ENCODE results near the gene CHD2. TPM values are rescaled to one million over a fixed set of nuclear protein-coding genes. Genes with fewer than 3 reads are reported as not detected.

The CHD2 gene
- total RNA-seq, 8 experiments from 2014 or later = 58.0 to 129 (median 94.2) TPM

DNA sequence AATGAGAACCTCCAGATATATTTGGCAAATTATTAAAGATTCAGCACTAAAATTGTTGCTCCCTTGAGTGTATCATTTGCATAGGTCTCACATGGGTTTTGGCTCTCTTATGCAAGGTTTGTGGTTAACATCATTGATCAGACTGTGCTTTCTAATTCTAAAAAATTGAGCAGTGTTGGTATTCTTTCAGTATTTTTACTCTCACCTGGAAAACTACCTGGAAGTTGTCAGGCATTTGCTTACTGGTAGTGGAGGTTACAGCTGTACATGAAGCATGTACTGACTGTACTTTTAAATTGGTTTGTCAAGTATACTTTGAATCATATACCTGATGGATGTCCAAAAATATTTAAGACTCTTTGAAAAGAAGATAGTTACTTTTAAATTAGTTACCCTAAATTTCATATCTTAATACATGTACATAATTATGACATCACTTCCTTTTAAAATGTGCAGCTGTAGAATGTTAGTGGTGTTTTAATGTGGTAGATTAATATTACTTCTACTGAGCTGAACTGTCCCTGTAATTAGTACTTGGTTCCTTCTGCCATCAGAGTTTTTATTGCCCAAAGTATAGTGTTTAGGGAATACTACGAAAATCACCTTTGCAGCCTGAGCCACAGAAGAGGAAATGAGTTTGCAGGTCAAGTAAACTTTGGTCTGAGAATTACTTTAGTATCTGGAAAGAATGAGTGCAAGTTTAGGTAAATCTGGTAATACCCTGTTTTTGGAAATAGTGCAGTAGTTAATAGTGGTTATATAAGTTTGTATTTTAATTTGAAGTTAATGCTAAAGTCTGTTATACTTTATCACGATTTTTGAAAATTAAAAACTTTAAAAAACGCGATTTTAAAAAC is 2.8 kb downstream of the CHD2 start:
- in situ Hi-C loops (cut with MboI; ENCODE audit: low pct_unique_long_range_greater_than_20kb in 2 of 9, low sequenced_read_pairs in 9 of 9, unreplicated experiment in 9 of 9) = loop anchor here in 7 of 9 experiments (10.0 to 25.0 kb wide), 2 partner anchors 88 to 91 kb away; no protein-coding TSS in a partner anchor
- WGBS, 10 experiments = 0% methylated on average over 1 to 4 of the region's 4 CpGs
- Histone ChIP-seq H3K4me1 (replicated peaks in 1 of 2) (peaks cover 21 to 34% of the 10 kb centered on the region in 2 donors), H3K27ac (peak overlapping the region; percentile 96 to 99), H3K4me3 (peak overlapping the region; percentile 63 to 99 (median 77))
- no peak for ATAC-seq (replicated peaks in 6 of 8)

DNA sequence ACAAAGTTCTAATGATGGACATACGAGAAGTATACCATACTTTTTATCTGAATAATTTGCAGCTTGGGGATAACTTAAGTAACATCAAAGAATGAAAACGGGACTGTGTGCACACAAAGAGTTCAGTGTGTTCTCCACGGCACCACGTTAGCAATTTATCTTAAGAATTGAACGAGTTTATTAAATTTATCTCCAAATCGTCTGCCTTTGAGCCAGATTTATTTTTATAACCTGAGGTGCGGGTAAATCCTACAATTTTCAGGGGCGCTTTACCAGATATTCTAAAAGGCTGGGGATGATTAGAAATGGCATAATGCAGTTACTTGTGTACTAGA is 3.5 kb downstream of the CHD2 start:
- 0 to 5% (median 2%) methylated on average over 4 to 8 of the region's 8 CpGs for WGBS, 10 experiments
- ATAC-seq (replicated peaks in 6 of 8) = no peak
- Histone ChIP-seq H3K4me3 (peak overlapping the region; percentile 63 to 99 (median 77)), H3K27ac (peak overlapping the region; percentile 96 to 99), H3K4me1 (replicated peaks in 1 of 2) (peaks cover 27 to 40% of the 10 kb centered on the region in 2 donors)
- in situ Hi-C loops (cut with MboI; ENCODE audit: low pct_unique_long_range_greater_than_20kb in 2 of 9, low sequenced_read_pairs in 9 of 9, unreplicated experiment in 9 of 9) = loop anchor here in 7 of 9 experiments (10.0 to 25.0 kb wide), 2 partner anchors 89 to 91 kb away; no protein-coding TSS in a partner anchor

DNA sequence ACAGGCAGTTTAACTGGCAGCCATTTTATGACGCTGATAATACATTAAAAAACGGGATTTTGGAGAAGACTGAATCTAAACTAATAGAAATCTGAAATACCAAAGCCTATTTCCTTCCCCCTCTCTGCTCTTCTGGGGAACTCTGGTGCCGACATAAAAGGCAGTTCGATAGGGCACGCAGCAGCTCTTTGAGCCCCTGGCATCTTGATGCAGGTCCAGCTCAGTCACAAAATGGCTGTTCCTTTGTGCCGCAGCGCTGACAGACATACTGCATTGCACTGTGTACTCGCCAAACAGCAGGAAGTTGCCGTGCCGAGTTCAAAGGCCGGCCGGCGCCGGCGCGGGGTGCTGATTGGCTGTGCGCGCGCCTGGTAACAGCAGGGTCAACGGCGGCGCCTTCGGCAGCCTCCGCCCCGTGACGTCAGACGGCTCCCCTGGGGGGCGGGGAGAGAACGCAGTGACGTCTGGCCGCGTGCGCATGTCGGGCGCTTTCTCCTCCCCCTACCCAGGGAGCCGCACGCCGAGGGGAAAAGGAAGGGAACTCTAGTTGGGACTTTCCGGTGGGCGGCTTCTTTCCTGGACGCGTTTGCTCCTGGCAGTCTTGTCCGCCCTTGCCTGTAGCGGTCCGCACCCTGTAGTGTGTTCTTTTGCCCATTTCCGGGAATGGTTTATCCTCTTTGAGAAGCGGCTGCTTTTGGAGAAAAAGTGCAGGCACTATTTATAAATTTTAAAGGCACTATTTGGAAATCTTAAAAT is 4.0 kb downstream of the CHD2 start:
- peak; percentile 78 to 94 (median 92) for ATAC-seq (replicated peaks in 6 of 8)
- WGBS, 10 experiments = 0 to 8% (median 0%) methylated on average over 4 to 24 of the region's 47 CpGs; no CpG with 5 or more reads in 1 of the 10 experiments
- in situ Hi-C loops (cut with MboI; ENCODE audit: low pct_unique_long_range_greater_than_20kb in 2 of 9, low sequenced_read_pairs in 9 of 9, unreplicated experiment in 9 of 9) = loop anchor here in 7 of 9 experiments (10.0 to 25.0 kb wide), 2 partner anchors 89 to 92 kb away; no protein-coding TSS in a partner anchor
- Histone ChIP-seq H3K4me3 (peak overlapping the region; percentile 63 to 99 (median 77)), H3K27ac (peak overlapping the region; percentile 96 to 99), H3K4me1 (replicated peaks in 1 of 2) (peaks cover 30 to 41% of the 10 kb centered on the region in 2 donors)

DNA sequence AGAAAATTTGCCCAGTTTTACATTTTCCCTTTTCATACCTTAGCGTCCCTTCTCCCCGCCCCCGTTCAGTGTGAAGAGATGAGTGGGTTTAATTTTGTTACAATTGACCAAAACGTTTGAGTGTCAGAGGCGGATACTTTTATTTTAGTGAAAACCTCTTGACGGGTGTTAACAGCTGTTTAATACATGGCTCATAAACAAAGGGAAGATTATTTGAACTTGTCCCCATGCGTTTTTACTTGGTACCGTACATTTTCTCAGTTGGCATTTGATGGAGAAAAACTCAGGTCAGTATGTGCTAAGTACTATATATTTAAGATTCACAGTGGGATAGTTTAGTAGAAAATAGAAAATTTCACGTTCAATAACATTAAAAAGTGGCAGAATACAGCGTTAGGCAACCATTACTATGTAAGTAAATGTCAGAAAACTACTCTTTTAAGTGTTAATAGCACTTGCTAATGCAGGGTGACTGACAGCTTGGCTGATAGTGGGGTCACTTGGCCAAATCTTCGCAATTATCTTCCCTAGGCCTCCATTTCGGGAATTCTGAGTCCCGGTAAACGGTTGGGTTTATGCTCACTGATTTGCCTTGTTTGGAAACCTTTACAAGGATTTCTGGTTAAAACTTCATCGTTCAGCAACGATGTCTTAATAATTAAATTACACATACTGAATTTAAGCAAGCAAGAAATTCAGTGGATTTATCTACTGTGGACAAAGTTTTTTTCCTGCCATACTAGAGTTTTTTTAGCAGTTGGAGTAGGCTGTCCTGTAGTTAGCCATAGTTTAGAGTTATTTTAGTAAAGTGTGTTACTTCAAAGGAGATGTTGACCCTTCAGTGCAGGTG is 4.8 kb downstream of the CHD2 start:
- H3K4me3 ChIP-seq = peak overlapping the region; percentile 35 to 99 (median 77)
- WGBS, 10 experiments = 0 to 50% (median 11%) methylated on average over 2 to 15 of the region's 16 CpGs
- ATAC-seq (replicated peaks in 6 of 8) = no peak
- in situ Hi-C loops (cut with MboI; ENCODE audit: low pct_unique_long_range_greater_than_20kb in 2 of 9, low sequenced_read_pairs in 9 of 9, unreplicated experiment in 9 of 9) = loop anchor here in 7 of 9 experiments (10.0 to 25.0 kb wide), 2 partner anchors 90 to 93 kb away; no protein-coding TSS in a partner anchor
- H3K4me1 ChIP-seq (replicated peaks in 1 of 2) = peaks cover 30 to 41% of the 10 kb centered on the region in 2 donors
- peak overlapping the region; percentile 60 to 63 for H3K27ac ChIP-seq

DNA sequence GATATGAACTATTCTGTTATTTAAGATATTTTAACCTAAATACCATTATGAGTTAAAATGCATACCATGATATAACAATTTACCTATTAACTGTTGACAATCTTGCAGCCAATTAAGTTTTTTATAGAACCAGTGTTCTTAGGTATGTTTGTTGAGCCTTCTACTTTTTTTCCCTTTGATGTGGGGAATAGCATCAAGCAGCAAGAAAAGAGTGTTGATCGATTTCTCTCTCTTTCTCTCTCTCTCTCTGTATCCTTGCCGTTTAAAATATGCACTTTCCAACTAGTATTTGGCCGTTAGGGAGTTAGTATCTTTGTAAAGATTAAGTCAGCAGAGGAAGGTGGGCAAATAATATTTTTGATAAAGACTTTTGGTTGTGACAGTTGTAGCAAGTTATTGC is 5.9 kb downstream of the CHD2 start:
- peak overlapping the region in 1 of 5 donors; percentile 63 for H3K4me3 ChIP-seq
- WGBS, 10 experiments = 6 to 100% (median 34%) methylated on average over 1 to 3 of the region's 3 CpGs
- H3K27ac ChIP-seq = no peak overlapping the region
- H3K4me1 ChIP-seq (replicated peaks in 1 of 2) = peaks cover 35 to 41% of the 10 kb centered on the region in 2 donors
- ATAC-seq (replicated peaks in 6 of 8) = no peak
- in situ Hi-C loops (cut with MboI; ENCODE audit: low pct_unique_long_range_greater_than_20kb in 2 of 9, low sequenced_read_pairs in 9 of 9, unreplicated experiment in 9 of 9) = loop anchor here in 7 of 9 experiments (10.0 to 25.0 kb wide), 2 partner anchors 91 to 94 kb away; no protein-coding TSS in a partner anchor

DNA sequence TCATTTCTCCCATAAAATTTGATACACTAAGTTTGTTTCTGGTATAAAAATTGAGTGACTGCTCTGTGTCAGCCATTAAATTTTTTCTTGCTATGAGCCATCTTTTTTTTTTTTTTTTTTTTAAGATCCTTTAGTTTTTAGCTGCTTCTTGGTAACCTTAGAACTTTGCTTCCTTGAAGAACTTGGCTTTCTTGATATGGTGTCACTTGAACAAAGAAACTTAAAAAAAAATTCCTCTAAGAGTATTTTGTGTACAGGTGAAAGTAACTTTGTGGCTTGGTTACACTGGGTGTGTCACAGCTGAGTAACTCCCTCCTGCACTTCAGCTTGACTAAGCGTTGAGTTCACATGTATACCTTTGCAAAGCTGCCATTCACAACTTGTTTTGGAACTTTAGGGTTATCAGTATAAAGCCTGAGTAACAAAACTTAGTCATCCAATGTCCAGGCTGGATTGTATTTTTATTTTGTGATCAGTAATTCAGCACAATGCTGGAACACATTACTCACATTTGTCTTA is 6.5 kb downstream of the CHD2 start:
- H3K27ac ChIP-seq = no peak overlapping the region
- H3K4me1 ChIP-seq (replicated peaks in 1 of 2) = peaks cover 39 to 41% of the 10 kb centered on the region in 2 donors
- WGBS, 10 experiments = 17 to 86% (median 67%) methylated on average over 1 of the region's 1 CpG; no CpG with 5 or more reads in 3 of the 10 experiments
- no peak for ATAC-seq (replicated peaks in 6 of 8)
- in situ Hi-C loops (cut with MboI; ENCODE audit: low pct_unique_long_range_greater_than_20kb in 2 of 9, low sequenced_read_pairs in 9 of 9, unreplicated experiment in 9 of 9) = loop anchor here in 7 of 9 experiments (10.0 to 25.0 kb wide), 2 partner anchors 92 to 94 kb away; no protein-coding TSS in a partner anchor
- peak overlapping the region in 2 of 5 donors; percentile 1 to 63 for H3K4me3 ChIP-seq

DNA sequence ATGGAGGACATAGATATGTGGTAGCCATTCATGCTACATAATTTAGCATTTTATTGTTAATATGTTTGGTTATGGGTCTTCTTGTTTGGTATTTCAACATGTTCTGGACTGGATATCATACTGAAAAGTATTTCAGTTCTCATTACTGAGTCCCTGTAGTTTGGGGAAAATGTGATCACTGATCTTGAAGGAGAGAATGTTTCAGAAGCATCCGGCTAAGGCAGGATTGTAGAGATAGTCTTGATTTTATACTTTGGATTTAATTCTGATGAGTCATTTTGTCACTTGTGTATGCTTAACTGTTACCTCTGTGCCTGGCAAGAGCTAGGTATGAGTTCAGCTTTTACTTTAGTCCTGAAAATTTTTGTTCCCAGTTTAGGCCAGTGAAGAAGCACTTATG is 7.1 kb downstream of the CHD2 start:
- WGBS, 10 experiments = 0 to 100% (median 88%) methylated on average over 1 of the region's 1 CpG; no CpG with 5 or more reads in 5 of the 10 experiments
- in situ Hi-C loops (cut with MboI; ENCODE audit: low pct_unique_long_range_greater_than_20kb in 2 of 9, low sequenced_read_pairs in 9 of 9, unreplicated experiment in 9 of 9) = loop anchor here in 7 of 9 experiments (10.0 to 25.0 kb wide), 2 partner anchors 92 to 95 kb away; no protein-coding TSS in a partner anchor
- peak overlapping the region in 1 of 5 donors; percentile 9 for H3K4me3 ChIP-seq

DNA sequence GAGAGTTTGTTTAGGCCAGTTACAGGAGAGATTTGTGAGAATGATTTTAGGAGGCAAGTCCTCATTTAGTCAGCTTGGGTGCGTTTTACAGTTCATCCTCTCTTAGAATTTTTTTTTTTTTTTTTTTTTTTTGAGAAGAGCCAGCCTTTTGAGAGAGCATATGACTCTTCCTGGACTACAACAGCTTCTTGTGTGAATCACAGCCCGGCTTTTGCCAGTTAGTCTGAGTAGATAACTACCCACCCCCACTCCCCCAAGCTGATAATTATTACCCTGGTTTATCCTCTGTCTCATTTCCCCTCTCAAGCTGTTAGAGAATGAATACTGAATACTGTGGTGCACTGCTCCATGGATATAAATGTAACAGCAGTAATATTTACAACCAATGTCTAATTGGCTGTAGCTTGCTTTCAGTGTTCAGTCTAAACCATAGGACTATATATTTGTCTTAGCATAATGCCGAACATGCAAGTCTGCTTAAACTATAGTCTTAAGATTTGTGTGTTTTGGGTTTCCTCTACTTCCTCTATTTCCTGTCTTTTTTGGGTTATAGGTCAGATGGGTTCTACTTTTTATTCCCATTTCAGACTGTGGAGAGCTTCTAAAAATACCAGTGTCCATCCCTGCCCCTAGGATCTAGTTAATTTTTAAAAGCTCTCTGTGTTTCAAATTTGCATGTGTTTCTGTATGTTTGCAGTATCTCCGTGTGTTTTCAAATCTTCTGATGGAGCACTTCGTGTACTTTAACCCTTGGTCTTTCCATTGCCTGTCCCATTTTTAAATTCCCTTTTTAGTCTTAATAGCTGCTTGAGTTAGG is 8.0 kb downstream of the CHD2 start:
- in situ Hi-C loops (cut with MboI; ENCODE audit: low pct_unique_long_range_greater_than_20kb in 2 of 9, low sequenced_read_pairs in 9 of 9, unreplicated experiment in 9 of 9) = loop anchor here in 7 of 9 experiments (10.0 to 25.0 kb wide), 2 partner anchors 93 to 96 kb away; no protein-coding TSS in a partner anchor
- peak overlapping the region in 3 of 5 donors; percentile 2 to 10 (median 9) for H3K4me3 ChIP-seq
- WGBS, 10 experiments = 6 to 100% (median 50%) methylated on average over 2 to 5 of the region's 5 CpGs
- no peak overlapping the region for H3K27ac ChIP-seq
- peaks cover 40 to 46% of the 10 kb centered on the region in 2 donors for H3K4me1 ChIP-seq (replicated peaks in 1 of 2)
- peak in 3 of 8 experiments; percentile 9 to 24 (median 20) for ATAC-seq (replicated peaks in 6 of 8)

More for the DNA sequence above, 7.1 kb downstream of the CHD2 start:
- no peak for ATAC-seq (replicated peaks in 6 of 8)
- peaks cover 41 to 45% of the 10 kb centered on the region in 2 donors for H3K4me1 ChIP-seq (replicated peaks in 1 of 2)
- no peak overlapping the region for H3K27ac ChIP-seq

DNA sequence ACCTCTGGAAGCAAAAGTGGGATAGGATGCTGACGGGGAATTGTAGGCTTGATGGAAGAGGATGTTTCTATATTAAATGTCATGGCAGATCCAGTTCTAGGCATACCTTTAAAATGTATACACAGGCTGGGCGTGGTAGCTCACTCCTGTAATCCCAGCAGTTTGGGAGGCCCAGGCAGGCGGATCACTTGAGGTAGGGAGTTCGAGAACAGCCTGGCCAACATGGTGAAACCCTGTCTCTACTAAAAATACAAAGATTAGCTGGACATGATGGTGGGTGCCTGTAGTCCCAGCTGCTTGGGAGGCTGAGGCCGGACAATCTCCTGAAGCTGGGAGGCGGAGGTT is 8.6 kb downstream of the CHD2 start:
- H3K27ac ChIP-seq = no peak overlapping the region
- H3K4me1 ChIP-seq (replicated peaks in 1 of 2) = peaks cover 38 to 47% of the 10 kb centered on the region in 2 donors
- 92 to 100% (median 100%) methylated on average over 1 to 6 of the region's 6 CpGs; no CpG with 5 or more reads in 3 of the 10 experiments for WGBS, 10 experiments
- in situ Hi-C loops (cut with MboI; ENCODE audit: low pct_unique_long_range_greater_than_20kb in 2 of 9, low sequenced_read_pairs in 9 of 9, unreplicated experiment in 9 of 9) = loop anchor here in 7 of 9 experiments (10.0 to 25.0 kb wide), 2 partner anchors 94 to 96 kb away; no protein-coding TSS in a partner anchor
- no peak for ATAC-seq (replicated peaks in 6 of 8)
- H3K4me3 ChIP-seq = no peak overlapping the region

DNA sequence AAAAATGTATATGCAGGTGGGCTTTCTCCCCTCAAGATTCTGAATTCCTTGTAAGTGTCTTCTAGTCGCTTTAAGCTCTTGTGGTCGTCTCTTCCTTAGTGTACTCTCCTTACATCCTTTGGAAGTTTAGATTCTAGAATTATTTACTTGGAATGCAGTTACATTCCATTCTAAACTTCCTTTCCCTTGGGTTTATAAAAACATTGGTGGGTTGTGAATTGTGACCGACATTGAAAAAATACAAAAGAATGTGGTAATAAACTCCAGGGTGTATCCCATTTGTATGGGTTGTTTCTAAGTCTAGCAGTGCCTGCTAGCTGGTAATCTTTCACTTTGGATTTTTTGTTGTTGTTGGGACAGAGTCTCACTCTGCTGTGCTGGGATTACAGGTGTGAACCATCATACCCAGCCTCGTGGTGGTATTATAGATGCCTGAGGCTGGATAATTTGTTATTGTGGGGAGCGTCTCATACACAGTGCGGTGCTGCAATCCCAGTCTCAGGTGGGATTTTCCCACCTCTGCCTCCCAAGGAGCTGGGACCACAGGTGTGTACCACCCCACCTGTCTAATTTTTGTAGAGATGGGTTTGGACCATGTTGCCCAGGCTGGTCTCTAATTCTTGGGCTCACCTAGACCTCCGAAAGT is 9.1 kb downstream of the CHD2 start:
- H3K4me1 ChIP-seq (replicated peaks in 1 of 2) = peaks cover 38 to 49% of the 10 kb centered on the region in 2 donors
- no peak overlapping the region for H3K4me3 ChIP-seq
- ATAC-seq (replicated peaks in 6 of 8) = no peak
- H3K27ac ChIP-seq = no peak overlapping the region
- WGBS, 10 experiments = 47 to 100% (median 73%) methylated on average over 1 to 7 of the region's 7 CpGs
- in situ Hi-C loops (cut with MboI; ENCODE audit: low pct_unique_long_range_greater_than_20kb in 2 of 9, low sequenced_read_pairs in 9 of 9, unreplicated experiment in 9 of 9) = loop anchor here in 7 of 9 experiments (10.0 to 25.0 kb wide), 2 partner anchors 94 to 97 kb away; no protein-coding TSS in a partner anchor

Data from motor neuron (in vitro differentiated cells).